GM18508 (cell line): ENCODE measurements around the gene TECR.
A peak's percentile ranks its signal among the peaks of the same experiment; 100 is the strongest.
"Not testable (repeated sequence)": the region's sequence is repeated elsewhere in the genome, so short reads cannot be mapped to it uniquely, and the experiment has no call there.

Source experiments
- ATAC-seq: cut with Tn5 transposase; IDR thresholded peaks from one replicate; pipeline ENCODE4 v1.9.1; 2021; ENCODE audit warnings: moderate number of reproducible peaks; ENCODE audit not compliant: insufficient read depth, unreplicated experiment

The TECR gene

DNA sequence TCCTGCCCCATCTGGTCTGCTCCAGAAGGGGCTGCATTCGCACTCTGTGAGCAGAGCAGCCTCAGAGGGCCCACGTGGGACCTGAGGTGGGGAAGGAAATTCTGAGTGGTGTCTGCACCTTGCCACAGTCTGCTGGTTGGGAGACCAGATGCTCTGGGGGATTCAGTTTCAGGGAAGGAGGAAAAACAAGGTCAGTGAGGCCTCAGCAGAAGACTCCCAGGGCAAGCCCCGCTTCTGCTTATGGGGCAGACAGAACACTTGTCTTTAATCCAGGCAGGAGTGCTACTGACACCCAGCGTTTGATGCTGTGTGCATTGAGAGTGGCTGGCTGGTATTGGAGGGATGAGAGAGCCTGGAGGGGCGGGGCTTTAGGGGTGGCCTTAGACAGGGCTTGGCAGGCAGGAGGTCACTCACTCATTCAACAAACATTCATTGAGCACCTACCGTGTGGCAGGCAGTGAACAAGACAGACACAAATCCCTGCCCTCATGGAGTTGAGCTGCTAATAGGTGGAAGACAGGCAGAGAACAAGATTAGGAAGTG lies 48.6 kb downstream of the TECR start:
- ATAC-seq = no peak

DNA sequence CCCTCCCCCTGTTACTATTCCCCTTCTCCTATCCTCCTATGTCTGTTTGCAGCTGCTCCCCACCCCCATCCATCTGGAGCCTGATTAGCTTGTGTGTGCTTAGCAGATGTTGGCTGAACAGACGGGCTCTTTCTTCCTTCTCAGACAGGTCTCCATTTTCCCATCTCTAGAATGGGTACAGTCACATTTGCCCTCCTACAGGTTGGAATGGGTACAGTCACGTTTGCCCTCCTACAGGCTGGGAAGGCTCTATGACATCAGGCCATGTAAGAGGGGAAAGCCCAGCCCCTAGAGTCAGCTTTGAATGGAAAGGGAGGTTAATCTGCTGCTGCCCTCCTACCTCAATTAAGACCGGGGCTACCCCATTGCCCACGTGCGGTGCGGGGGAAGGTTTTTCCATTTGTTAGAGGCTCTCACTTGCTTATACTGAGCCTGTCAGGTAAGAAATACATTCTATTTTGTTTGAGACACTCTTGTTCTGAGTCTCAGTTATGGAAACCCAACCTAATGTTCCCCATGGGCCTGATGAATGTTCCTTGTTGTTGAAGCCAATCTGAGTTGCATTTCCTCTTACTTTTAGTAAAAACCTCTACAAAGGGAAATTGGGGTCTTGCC lies 51.3 kb downstream of the TECR start:
- no peak for ATAC-seq

DNA sequence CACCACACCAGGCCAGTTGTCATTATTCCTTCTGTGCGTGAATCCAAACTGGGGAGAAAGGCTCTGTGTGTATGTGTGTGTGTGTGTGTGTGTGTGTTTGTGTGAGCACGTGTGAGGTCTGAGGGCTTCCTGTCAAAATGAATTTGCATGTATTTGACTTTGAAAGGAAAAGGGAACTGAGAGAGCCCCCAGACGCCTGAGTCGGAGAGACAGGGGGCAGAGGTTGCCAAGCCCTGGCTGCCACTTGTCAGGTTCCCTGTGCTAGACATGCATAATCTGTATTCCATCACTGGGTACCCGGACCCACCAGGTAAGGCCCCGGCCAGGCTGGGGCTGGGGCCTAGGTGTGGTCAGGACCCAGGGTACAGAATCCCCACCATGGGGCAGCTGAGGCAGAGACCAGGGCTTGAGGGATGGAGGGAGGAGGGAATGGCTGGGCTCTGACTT lies 53.5 kb downstream of the TECR start, which contains the start of gene CLEC17A:
CLEC17A (plus strand) TSS at position 191 of the 447 bp plus-strand sequence; CDS start at position 268, 77 bp downstream.
- no peak for ATAC-seq

DNA sequence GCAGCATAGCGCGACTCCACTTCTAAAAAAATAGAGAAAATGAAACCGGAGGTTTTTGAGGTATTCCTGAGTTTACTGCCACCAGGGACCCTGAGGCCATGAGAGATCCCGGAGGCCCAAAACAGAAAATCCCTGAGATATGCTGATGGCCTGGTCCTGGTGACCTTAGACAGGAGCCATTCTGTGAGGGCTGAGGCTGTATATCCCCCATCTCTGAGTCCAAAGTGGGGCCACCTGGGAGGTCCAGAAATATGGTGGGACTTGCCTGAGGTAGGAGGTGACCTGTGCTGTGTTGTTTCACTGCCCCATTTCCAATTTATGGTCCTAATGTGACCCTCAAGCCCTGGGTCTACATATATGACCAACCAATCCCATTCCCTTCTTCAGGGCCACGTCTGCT lies 55.0 kb downstream of the TECR start:
- ATAC-seq = not testable (repeated sequence)

DNA sequence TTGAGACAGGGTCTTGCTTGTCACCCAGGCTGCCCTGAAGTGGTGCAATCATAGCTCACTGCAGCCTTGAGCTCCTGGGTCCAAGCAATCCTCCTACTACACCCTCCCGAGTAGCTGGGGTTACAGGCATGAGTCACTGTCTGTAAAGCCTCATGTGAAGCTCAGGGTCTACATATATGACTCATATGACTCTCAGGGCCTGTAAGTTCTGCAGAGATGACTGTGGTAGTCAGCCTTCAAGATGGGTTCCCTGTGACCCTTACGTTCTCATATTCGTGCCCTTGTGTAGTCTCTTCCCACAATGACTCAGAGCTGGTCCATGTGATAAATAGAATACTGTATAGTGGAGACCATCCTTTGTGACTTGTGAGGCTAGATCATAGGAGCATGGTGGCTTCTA lies 55.8 kb downstream of the TECR start:
- ATAC-seq = peak; percentile 54

DNA sequence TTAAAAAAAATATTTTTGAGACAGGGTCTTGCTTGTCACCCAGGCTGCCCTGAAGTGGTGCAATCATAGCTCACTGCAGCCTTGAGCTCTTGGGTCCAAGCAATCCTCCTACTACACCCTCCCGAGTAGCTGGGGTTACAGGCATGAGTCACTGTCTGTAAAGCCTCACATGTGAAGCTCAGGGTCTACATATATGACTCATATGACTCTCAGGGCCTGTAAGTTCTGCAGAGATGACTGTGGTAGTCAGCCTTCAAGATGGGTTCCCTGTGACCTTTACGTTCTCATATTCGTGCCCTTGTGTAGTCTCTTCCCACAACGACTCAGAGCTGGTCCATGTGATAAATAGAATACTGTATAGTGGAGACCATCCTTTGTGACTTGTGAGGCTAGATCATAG lies 60.0 kb downstream of the TECR start:
- ATAC-seq = not testable (repeated sequence)

DNA sequence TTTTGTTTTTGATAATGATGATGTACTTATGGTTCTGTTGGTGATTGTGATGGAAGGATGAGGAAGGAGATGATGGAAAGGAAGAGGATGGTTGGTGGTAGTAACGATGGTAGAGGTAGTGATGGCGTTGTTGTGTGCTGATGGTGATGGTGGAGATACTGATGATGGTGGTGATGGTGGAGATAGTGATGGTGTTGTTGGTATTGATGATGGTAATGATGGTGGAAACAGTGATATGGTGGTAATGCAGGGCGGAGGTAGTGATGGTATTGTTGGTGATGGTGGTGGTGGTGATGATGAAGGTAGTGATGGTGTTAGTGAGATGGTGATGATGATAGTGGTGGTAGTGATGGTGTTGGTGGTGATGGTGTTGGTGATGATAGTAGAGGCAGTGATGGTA lies 66.2 kb downstream of the TECR start:
- no peak for ATAC-seq

DNA sequence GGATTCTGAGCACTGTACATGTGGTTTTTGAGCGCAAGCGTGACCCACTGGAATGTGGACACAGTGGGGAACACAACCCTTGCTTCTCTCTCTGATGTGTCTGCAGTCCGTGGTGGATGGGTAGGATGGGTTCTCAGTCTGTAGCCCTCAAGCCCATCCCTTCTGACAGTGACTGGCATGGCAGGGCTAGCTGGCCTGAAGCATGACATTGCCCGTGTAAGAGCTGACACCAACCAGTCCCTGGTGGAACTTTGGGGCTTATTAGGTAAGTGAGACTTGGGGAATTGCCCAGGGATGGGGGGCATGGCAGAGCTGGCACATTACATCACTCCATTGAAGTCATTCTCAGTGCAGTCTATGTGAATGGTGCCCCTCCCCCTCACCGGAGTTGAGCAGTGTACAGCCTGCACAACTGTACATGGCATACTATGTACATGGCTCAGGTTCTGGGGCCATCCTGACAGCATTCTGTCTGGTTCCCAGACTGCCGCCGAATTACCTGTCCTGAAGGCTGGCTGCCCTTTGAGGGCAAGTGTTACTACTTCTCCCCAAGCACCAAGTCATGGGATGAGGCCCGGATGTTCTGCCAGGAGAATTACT lies 70.3 kb downstream of the TECR start:
- ATAC-seq = no peak

DNA sequence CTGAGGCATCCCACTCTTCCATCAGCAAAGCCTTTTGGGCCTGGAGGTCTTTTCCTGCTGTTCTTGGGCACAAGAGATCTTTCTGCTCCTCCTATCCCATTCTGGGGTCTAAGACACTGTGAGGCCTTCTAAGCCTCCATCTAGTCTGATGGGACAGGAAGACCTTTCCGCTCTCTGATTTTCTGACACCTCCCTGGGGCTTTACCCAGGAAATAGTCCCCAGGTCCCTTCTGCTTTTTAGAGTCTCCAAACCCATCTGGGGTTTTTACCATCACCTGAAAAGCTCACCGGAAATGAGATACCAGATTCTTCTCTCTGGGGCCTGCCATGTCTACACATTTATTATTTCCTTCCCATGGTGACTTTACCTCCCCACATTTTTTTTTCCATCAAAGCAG lies 74.6 kb downstream of the TECR start:
- no peak for ATAC-seq

DNA sequence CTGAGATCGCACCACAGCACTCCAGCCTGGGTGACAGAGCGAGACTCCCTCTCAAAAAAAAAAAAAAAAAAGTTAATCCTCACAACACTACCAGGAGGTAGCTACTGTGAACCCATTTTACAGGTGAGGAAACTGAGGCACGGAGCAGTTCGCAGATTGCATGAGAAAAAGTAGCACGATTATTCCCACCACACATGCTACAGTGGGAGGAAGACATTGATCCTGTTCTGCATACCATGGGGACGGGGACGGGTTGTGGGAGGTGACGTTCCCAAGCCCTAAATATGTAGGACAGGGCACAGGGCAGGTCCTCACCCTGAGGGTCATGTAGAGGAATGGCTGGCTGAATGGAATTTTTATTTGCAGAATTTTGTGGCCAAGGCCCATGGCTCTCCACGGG lies 77.2 kb downstream of the TECR start:
- no peak for ATAC-seq

DNA sequence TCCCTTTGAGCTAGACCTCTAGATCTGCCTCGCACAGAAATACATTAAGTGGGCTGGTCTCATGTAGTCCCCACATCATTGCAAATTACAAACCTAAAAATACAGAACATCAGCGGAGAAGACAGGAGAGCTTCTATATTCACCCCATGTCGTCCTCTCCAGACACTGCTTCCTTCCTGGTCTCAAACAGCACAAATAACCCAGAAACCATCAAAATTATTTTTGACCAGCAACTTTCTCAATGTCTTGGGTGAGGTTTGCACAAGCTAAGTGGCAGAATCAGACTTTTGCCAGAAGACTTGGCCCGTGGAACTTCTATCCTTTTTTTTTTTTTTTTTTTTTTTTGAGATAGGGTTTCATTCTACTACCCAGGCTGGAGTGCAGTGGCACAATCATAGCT lies 81.7 kb downstream of the TECR start:
- no peak for ATAC-seq

DNA sequence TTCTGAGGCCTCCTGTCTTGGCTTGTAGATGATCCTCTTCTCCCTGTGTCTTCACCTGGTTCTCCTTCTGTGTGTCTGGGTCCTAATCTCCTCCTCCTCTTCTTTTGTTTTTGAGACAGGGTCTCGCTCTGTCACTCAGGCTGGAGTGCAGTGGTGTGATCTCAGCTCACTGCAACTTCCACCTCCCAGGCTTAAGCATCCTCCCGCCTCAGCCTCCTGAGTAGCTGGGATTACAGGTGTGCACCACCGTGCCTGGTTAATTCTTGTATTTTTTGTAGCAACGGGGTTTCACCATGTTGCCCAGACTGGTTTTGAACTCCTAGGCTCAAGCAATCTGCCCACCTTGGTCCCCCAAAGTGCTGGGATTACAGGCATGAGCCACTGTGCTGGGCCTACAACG lies 82.8 kb downstream of the TECR start:
- ATAC-seq = not testable (repeated sequence)

DNA sequence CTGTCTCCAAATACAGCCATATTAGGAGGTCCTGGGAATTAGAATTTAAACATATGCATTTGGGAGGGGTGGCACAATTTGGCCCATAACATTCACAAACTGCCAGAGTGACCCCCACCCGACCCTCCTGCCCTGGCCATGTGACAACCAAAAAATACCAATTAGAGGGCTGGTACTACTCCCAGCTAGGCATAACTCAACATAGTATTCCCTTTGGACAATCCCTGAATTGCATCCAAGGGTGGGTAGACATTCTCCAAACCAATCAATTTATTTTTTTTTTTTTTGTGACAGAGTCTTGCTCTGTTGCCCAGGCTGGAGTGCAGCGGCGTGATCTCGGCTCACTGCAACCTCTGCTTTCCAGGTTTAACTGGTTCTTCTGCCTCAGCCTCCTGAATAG lies 83.3 kb downstream of the TECR start:
- no peak for ATAC-seq

DNA sequence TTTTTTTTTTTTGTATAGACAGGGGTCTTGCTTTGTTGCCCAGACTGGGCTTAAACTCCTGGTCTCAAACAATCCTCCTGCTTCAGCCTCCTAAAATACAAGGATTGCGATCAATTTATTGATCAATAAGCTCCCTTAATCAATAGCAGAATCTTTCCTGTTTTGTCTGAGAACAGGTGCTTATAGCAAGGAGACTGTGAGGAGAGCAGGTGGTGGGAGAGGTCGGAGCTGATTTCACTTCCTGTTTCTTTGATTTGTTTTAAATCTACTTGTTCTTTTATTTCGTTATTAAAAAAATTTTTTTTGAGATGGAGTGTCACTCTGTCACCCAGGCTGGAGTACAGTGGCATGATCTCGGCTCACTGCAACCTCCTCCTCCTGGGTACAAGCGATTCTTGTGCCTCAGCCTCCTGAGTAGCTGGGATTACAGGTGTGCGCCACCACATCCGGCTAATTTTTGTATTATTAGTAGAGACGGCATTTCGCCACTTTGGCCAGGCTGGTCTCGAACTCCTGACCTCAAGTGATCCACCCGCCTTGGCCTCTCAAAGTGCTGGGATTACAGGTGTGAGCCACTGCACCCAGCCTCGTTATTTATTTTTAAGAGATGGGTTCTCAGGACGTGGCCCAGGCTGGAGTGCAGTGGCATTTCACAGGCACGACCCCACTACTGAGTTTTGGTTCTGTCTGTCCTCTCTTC lies 84.2 kb downstream of the TECR start:
- not testable (repeated sequence) for ATAC-seq

DNA sequence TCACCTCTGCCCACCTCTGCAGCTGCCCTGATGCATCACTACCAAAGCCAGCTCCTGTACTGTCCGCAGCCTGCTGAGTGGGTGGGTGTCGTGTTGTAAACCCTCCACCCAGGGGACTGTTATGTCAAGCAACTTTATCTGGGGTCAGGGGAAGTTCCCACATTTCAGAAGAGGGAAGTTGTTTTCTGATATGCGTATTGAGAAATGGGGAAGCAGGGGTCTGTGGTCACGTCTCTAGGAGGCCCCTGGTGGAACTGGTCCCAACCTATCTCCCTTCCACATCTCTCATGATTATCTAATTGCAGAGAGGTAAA lies 84.7 kb downstream of the TECR start:
- no peak for ATAC-seq
